Ectodermal cell (in vitro differentiated cells): ENCODE results near the gene RCL1.

Experiments used
- H3K27ac ChIP-seq: 2 replicates; pipeline ENCODE4 v1.7.0; 2013; ENCODE audit warnings: mild to moderate bottlenecking, low read depth, low read length; ENCODE audit not compliant: insufficient read depth, poor library complexity, severe bottlenecking
- H3K27me3 ChIP-seq: 2 replicates; pipeline ENCODE4 v1.7.0; 2013; ENCODE audit warnings: mild to moderate bottlenecking, low read length; ENCODE audit not compliant: insufficient read depth, control insufficient read depth, poor library complexity, severe bottlenecking
- H3K36me3 ChIP-seq: one replicate; pipeline ENCODE4 v1.7.0; 2013; ENCODE audit warnings: low read length; ENCODE audit not compliant: control insufficient read depth, insufficient read depth
- H3K4me1 ChIP-seq: one replicate; pipeline ENCODE4 v1.7.0; 2013; ENCODE audit warnings: low read length; ENCODE audit not compliant: control insufficient read depth, insufficient read depth
- H3K4me3 ChIP-seq: 2 replicates; pipeline ENCODE4 v1.7.0; 2013; ENCODE audit warnings: low read depth, low read length, control low read depth; ENCODE audit not compliant: insufficient read depth
- H3K9me3 ChIP-seq: 2 replicates; pipeline ENCODE4 v1.7.0; 2013; ENCODE audit warnings: mild to moderate bottlenecking, low read length, moderate library complexity; ENCODE audit not compliant: control insufficient read depth
- WGBS, 2 experiments: methylation state at CpG; one replicate each; pipeline ENCODE4 v1.1.7; 2013; ENCODE audit warnings: missing lambda C conversion rate in 2 of 2; 5-methylcytosine and 5-hydroxymethylcytosine counted together

Gene RCL1

GRCh38 chr9:4839470-4839912 lies 46.7 kb downstream of the RCL1 start:
- Histone ChIP-seq H3K9me3 (no peaks in the 10 kb centered on the region), H3K27me3 (no peaks in the 10 kb centered on the region), H3K36me3 (no peaks in the 10 kb centered on the region), H3K4me3 (no peak overlapping the region), H3K4me1 (peaks cover 4% of the 10 kb centered on the region), H3K27ac (no peak overlapping the region)
- WGBS, 2 experiments: 92 to 98% methylated on average over 1 of the region's 1 CpG

- Histone ChIP-seq H3K27ac (no peak overlapping the region), H3K27me3 (no peaks in the 10 kb centered on the region), H3K4me1 (peaks cover 4% of the 10 kb centered on the region), H3K4me3 (no peak overlapping the region), H3K9me3 (no peaks in the 10 kb centered on the region), H3K36me3 (no peaks in the 10 kb centered on the region)
- 98% methylated on average over 4 of the region's 4 CpGs for WGBS, 2 experiments
Measured at GRCh38 chr9:4840018-4840417, 47.3 kb downstream of the RCL1 start.

GRCh38 chr9:4842213-4842612 lies 49.5 kb downstream of the RCL1 start:
- WGBS, 2 experiments: 93 to 94% methylated on average over 2 of the region's 2 CpGs
- Histone ChIP-seq H3K9me3 (no peaks in the 10 kb centered on the region), H3K4me3 (no peak overlapping the region), H3K4me1 (peaks cover 4% of the 10 kb centered on the region), H3K36me3 (peaks cover 6% of the 10 kb centered on the region), H3K27ac (no peak overlapping the region), H3K27me3 (no peaks in the 10 kb centered on the region)

- Histone ChIP-seq H3K27me3 (no peaks in the 10 kb centered on the region), H3K4me3 (no peak overlapping the region), H3K9me3 (no peaks in the 10 kb centered on the region), H3K27ac (no peak overlapping the region), H3K36me3 (peaks cover 6% of the 10 kb centered on the region), H3K4me1 (peaks cover 2% of the 10 kb centered on the region)
- 86 to 95% methylated on average over 4 of the region's 4 CpGs for WGBS, 2 experiments
Measured at GRCh38 chr9:4842734-4843133, 50.0 kb downstream of the RCL1 start.

GRCh38 chr9:4844056-4844838 lies 51.5 kb downstream of the RCL1 start:
- Histone ChIP-seq H3K9me3 (no peaks in the 10 kb centered on the region), H3K27ac (no peak overlapping the region), H3K27me3 (no peaks in the 10 kb centered on the region), H3K4me1 (no peaks in the 10 kb centered on the region), H3K4me3 (no peak overlapping the region), H3K36me3 (peaks cover 6% of the 10 kb centered on the region)
- WGBS, 2 experiments: 92 to 95% methylated on average over 9 of the region's 9 CpGs

- no peaks in the 10 kb centered on the region for H3K27me3 ChIP-seq
- no peaks in the 10 kb centered on the region for H3K4me1 ChIP-seq
- H3K9me3 ChIP-seq: no peaks in the 10 kb centered on the region
- H3K27ac ChIP-seq: no peak overlapping the region
- 94 to 96% methylated on average over 5 of the region's 5 CpGs for WGBS, 2 experiments
- H3K4me3 ChIP-seq: no peak overlapping the region
- peaks cover 6% of the 10 kb centered on the region for H3K36me3 ChIP-seq
Measured at GRCh38 chr9:4849369-4849768, 56.6 kb downstream of the RCL1 start.

GRCh38 chr9:4850603-4851310 lies 58.0 kb downstream of the RCL1 start:
- no peaks in the 10 kb centered on the region for H3K27me3 ChIP-seq

GRCh38 chr9:4852419-4852818 lies 59.7 kb downstream of the RCL1 start:
- Histone ChIP-seq H3K4me3 (no peak overlapping the region), H3K4me1 (peaks cover 3% of the 10 kb centered on the region), H3K36me3 (peaks cover 7% of the 10 kb centered on the region), H3K9me3 (no peaks in the 10 kb centered on the region), H3K27ac (no peak overlapping the region), H3K27me3 (no peaks in the 10 kb centered on the region)
- 97% methylated on average over 6 of the region's 6 CpGs for WGBS, 2 experiments

More at GRCh38 chr9:4850603-4851310, 58.0 kb downstream of the RCL1 start:
- 81 to 85% methylated on average over 9 of the region's 9 CpGs for WGBS, 2 experiments
- Histone ChIP-seq H3K36me3 (no peaks in the 10 kb centered on the region), H3K27ac (no peak overlapping the region), H3K9me3 (no peaks in the 10 kb centered on the region), H3K4me3 (no peak overlapping the region), H3K4me1 (peaks cover 3% of the 10 kb centered on the region)

- Histone ChIP-seq H3K36me3 (peaks cover 14% of the 10 kb centered on the region), H3K4me1 (peaks cover 3% of the 10 kb centered on the region), H3K9me3 (no peaks in the 10 kb centered on the region), H3K27me3 (no peaks in the 10 kb centered on the region), H3K4me3 (no peak overlapping the region), H3K27ac (no peak overlapping the region)
- WGBS, 2 experiments: 80 to 100% methylated on average over 1 of the region's 1 CpG
Measured at GRCh38 chr9:4854265-4854590, 61.5 kb downstream of the RCL1 start.

GRCh38 chr9:4855841-4856240 lies 63.1 kb downstream of the RCL1 start:
- H3K27me3 ChIP-seq: no peaks in the 10 kb centered on the region
- no peak overlapping the region for H3K4me3 ChIP-seq
- WGBS, 2 experiments: 96 to 100% methylated on average over 2 of the region's 2 CpGs
- no peak overlapping the region for H3K27ac ChIP-seq
- H3K9me3 ChIP-seq: no peaks in the 10 kb centered on the region
- H3K4me1 ChIP-seq: peaks cover 3% of the 10 kb centered on the region
- peaks cover 20% of the 10 kb centered on the region for H3K36me3 ChIP-seq
